ENCODE measurements around the gene SCN1B.

- TF ChIP-seq CTCF (IDR thresholded peaks at IDR 0.05) (no peak), POLR2A (IDR thresholded peaks at IDR 0.05; ENCODE audit: low read length) (no peak), KDM1A (IDR thresholded peaks at IDR 0.05; ENCODE audit: low read depth) (no peak), MYC (IDR thresholded peaks at IDR 0.05; ENCODE audit: borderline replicate concordance, low read length) (no peak), EHMT2 (IDR thresholded peaks at IDR 0.05; ENCODE audit: low read depth) (no peak), HMGXB4 (CRISPR knock-in tag; IDR thresholded peaks at IDR 0.05; ENCODE audit: borderline replicate concordance) (no peak), USF2 (IDR thresholded peaks at IDR 0.05) (no peak), RNF2 (IDR thresholded peaks at IDR 0.05; ENCODE audit: borderline replicate concordance, low read depth) (no peak), EP300 (IDR thresholded peaks at IDR 0.05) (no peak), MAFK (IDR thresholded peaks at IDR 0.05; ENCODE audit: partially characterized antibody) (no peak)
These were observed 3.9 kb upstream of the SCN1B start for GRCh38 chr19:35026418-35026817.
